GM15510 (cell line): ENCODE measurements around the gene GPT2.

Source experiments
- POLR2A ChIP-seq: IDR thresholded peaks from 3 replicates; pipeline ENCODE4 v1.6.1; 2011; ENCODE audit warnings: borderline replicate concordance; ENCODE audit not compliant: insufficient read length; ENCODE audit errors: extremely low read depth

GPT2 gene

GRCh38 chr16:46853713-46854443, 30.3 kb upstream of the GPT2 start:
- TF ChIP-seq POLR2A, result no peak

GRCh38 chr16:46854846-46855245, 29.3 kb upstream of the GPT2 start:
- no peak for TF ChIP-seq POLR2A

GRCh38 chr16:46855389-46855788, 28.8 kb upstream of the GPT2 start:
- TF ChIP-seq POLR2A, result no peak

GRCh38 chr16:46857368-46857945, 26.7 kb upstream of the GPT2 start:
- TF ChIP-seq POLR2A, result no peak

- no peak for TF ChIP-seq POLR2A
Measured at GRCh38 chr16:46858151-46858550, 26.0 kb upstream of the GPT2 start.

- TF ChIP-seq POLR2A, result no peak
Measured at GRCh38 chr16:46859719-46860152, 24.4 kb upstream of the GPT2 start.

- no peak for TF ChIP-seq POLR2A
Measured at GRCh38 chr16:46862555-46863447, 21.4 kb upstream of the GPT2 start.

- TF ChIP-seq POLR2A, result no peak
Measured at GRCh38 chr16:46866286-46866685, 17.9 kb upstream of the GPT2 start.

- no peak for TF ChIP-seq POLR2A
Measured at GRCh38 chr16:46871597-46871996, 12.6 kb upstream of the GPT2 start.

GRCh38 chr16:46873201-46873600, 11.0 kb upstream of the GPT2 start:
- TF ChIP-seq POLR2A, result no peak

- no peak for TF ChIP-seq POLR2A
Measured at GRCh38 chr16:46875243-46875642, 8.9 kb upstream of the GPT2 start.

- no peak for TF ChIP-seq POLR2A
Measured at GRCh38 chr16:46882304-46882939, 1.7 kb upstream of the GPT2 start.

- no peak for TF ChIP-seq POLR2A
Measured at GRCh38 chr16:46882940-46883307, 1.2 kb upstream of the GPT2 start.

- TF ChIP-seq POLR2A, result no peak
Measured at GRCh38 chr16:46883353-46883689, 841 bp upstream of the GPT2 start.
